ENCODE measurements around the gene PARP11.
"Not testable (repeated sequence)": the region's sequence is repeated elsewhere in the genome, so short reads cannot be mapped to it uniquely, and the experiment has no call there.

PARP11 gene

DNA sequence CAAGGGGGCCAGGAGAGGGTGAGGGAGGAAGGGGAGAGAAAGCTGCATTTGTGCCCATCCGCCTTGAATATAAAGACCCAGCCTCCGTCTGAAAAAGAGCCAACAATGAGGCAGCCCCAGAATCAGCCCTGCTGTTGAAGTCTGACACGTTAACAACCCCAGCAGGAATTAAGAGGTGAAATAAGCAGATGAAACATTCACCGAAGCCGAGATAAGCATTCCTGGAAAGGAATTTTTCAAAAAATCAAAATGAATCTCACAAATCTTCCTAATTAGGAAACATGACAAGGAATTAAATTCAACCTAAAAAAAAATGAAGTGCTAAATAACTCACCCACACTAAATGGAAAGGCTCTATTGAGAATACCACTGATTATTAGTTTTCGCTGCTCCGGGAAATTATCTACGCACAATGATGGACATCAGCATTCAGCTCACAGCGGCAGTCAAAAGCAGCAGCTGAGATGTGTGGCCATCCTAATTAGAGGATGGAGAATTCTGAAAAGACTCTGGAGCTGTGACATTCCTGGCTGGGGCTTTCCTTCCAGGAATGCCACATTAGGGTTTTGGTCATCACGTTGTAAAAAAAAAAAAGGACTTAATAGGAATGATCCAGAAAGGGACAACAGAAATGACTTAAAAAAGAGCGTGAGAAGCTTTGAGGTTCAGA is 8.2 kb upstream of the PARP11 start:
- Histone ChIP-seq H3K9ac (ENCODE audit: low read length) (no peak overlapping the region), H3K36me3 (ENCODE audit: control insufficient read depth, insufficient read depth, low read length) (no peaks in the 10 kb centered on the region), H3K9me3 (ENCODE audit: control insufficient read depth, low read length) (no peaks in the 10 kb centered on the region), H3K27me3 (ENCODE audit: control insufficient read depth, insufficient read depth, low read length) (peaks cover 7% of the 10 kb centered on the region), H3K4me3 (ENCODE audit: low read length) (no peak overlapping the region), H3K4me1 (ENCODE audit: control insufficient read depth, insufficient read depth, low read length) (no peaks in the 10 kb centered on the region)

DNA sequence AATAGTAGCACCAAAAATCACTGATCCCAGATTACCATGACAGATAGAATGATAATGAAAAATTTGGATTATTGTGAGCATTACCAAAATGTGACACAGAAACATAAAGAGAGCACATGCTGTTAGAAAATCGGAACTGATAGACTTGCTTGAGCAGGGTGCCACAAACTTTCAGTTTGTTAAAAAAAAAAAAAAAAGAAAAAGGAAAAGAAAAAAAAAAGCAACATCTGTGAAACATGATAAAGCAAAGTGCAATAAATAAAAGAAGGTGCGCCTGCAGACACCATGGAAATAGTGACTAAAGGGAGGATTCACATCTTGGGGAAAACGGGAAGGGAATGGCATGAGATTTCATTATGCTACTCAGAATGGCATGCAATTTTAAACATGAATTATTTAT is 6.6 kb upstream of the PARP11 start:
- Histone ChIP-seq H3K4me1 (ENCODE audit: control insufficient read depth, insufficient read depth, low read length) (no peaks in the 10 kb centered on the region), H3K4me3 (ENCODE audit: low read length) (no peak overlapping the region), H3K36me3 (ENCODE audit: control insufficient read depth, insufficient read depth, low read length) (no peaks in the 10 kb centered on the region), H3K9me3 (ENCODE audit: control insufficient read depth, low read length) (no peaks in the 10 kb centered on the region), H3K9ac (ENCODE audit: low read length) (no peak overlapping the region), H3K27me3 (ENCODE audit: control insufficient read depth, insufficient read depth, low read length) (peaks cover 7% of the 10 kb centered on the region)

DNA sequence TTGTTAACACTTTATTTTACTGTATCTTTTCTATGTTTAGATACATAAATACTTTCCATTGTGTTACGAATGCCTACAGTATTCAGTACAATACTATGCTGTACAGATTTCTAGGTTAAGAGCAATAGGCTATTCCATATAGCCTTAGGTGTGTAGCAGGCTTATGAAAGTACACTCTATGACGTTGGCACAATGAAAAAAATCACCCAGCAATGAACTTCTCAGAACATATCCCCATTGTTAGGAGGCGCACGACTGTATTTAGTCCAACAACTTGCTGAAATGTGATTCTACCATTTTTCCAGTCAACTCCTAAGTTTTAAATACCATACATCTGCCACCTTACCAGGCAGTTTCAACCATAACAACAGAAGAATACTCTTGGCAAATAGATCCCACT is 1.8 kb downstream of the PARP11 start:
- no peaks in the 10 kb centered on the region for H3K36me3 ChIP-seq (ENCODE audit: control insufficient read depth, insufficient read depth, low read length)
- no peaks in the 10 kb centered on the region for H3K27me3 ChIP-seq (ENCODE audit: control insufficient read depth, insufficient read depth, low read length)
- no peak overlapping the region for H3K9ac ChIP-seq (ENCODE audit: low read length)
- H3K4me1 ChIP-seq (ENCODE audit: control insufficient read depth, insufficient read depth, low read length), result peaks cover 5% of the 10 kb centered on the region
- H3K4me3 ChIP-seq (ENCODE audit: low read length), result no peak overlapping the region
- no peaks in the 10 kb centered on the region for H3K9me3 ChIP-seq (ENCODE audit: control insufficient read depth, low read length)

DNA sequence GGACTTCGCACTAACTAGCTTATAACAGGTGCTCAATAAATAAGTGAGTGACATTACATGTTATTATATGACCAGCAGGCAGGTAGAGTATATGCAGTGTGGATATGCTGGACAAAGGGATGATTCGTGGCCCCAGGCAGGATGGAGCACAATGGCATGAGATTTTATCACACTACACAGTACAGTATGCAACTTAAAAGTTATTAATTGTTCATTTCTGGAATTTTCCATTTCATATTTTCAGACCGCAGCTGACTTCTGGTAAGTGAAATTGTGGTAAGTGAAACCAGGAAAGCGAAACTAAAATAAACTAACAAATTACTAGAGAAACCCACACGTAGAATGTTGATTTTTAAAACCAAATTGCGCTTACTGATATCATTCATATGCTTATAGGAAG is 3.3 kb downstream of the PARP11 start:
- peaks cover 5% of the 10 kb centered on the region for H3K4me1 ChIP-seq (ENCODE audit: control insufficient read depth, insufficient read depth, low read length)
- H3K4me3 ChIP-seq (ENCODE audit: low read length), result no peak overlapping the region
- no peak overlapping the region for H3K9ac ChIP-seq (ENCODE audit: low read length)
- H3K36me3 ChIP-seq (ENCODE audit: control insufficient read depth, insufficient read depth, low read length), result no peaks in the 10 kb centered on the region
- no peaks in the 10 kb centered on the region for H3K9me3 ChIP-seq (ENCODE audit: control insufficient read depth, low read length)
- no peaks in the 10 kb centered on the region for H3K27me3 ChIP-seq (ENCODE audit: control insufficient read depth, insufficient read depth, low read length)

DNA sequence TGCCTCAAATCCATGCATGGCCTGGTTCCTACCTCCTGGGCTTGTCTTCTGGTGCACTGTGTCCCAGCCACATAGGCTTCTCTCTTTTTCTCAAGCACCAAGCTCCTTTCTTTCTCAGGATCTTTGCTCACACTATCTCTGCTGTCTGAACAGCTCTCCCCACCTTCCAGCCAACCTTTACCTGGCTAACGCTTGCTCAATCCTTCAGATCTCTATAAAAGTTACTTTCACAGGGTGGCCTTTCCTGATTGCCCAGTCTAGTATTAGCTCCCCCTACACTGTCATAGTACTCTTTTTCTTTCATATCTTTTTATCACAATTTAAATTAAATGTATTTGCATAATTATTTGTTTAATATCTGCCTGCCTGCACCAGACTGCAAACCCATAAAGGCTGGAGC is 3.8 kb downstream of the PARP11 start:
- Histone ChIP-seq H3K4me3 (ENCODE audit: low read length) (no peak overlapping the region), H3K4me1 (ENCODE audit: control insufficient read depth, insufficient read depth, low read length) (peaks cover 5% of the 10 kb centered on the region)

DNA sequence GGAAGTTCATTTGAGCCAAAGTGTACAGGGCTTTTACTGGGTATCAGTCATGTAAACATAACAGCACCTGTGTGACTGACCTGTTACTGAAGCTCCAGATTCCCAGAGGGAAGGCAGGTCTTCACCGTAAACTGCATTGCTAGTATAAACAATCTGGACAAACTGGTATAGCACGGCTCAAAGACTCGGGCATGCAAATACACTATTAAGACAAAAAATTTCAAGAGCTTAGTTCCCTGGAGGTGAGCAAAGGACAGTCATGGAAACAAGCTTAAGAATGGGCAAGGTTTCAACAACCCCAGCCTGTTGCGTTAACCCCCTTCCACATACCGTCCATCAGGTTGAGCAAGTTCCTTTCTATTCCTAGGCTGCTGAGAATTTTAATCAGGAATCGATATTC is 9.4 kb downstream of the PARP11 start:
- H3K9ac ChIP-seq (ENCODE audit: low read length), result no peak overlapping the region
- H3K9me3 ChIP-seq (ENCODE audit: control insufficient read depth, low read length), result no peaks in the 10 kb centered on the region
- H3K27me3 ChIP-seq (ENCODE audit: control insufficient read depth, insufficient read depth, low read length), result no peaks in the 10 kb centered on the region
- no peaks in the 10 kb centered on the region for H3K36me3 ChIP-seq (ENCODE audit: control insufficient read depth, insufficient read depth, low read length)
- H3K4me3 ChIP-seq (ENCODE audit: low read length), result no peak overlapping the region
- no peaks in the 10 kb centered on the region for H3K4me1 ChIP-seq (ENCODE audit: control insufficient read depth, insufficient read depth, low read length)

More for the DNA sequence above, 3.8 kb downstream of the PARP11 start:
- Histone ChIP-seq H3K27me3 (ENCODE audit: control insufficient read depth, insufficient read depth, low read length) (no peaks in the 10 kb centered on the region), H3K9me3 (ENCODE audit: control insufficient read depth, low read length) (no peaks in the 10 kb centered on the region), H3K36me3 (ENCODE audit: control insufficient read depth, insufficient read depth, low read length) (no peaks in the 10 kb centered on the region), H3K9ac (ENCODE audit: low read length) (no peak overlapping the region)

DNA sequence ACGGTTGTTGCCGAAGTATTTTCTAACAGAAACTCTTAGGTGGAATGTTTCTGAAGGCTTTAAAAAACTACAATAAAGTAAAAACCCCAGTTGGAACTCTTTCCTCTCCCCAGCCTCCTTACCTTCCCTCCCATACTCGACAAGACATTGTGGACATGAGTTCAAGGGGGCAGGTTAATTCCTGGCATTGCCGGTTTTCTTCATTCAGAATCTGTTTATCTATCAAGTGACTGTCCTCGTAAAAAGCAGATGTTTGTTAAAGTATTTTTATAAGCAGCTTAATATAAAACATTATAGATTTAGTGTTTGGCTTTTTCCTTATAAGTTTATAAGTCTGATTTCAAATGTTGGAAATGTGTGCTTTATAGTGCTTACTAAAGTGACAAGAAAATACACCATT is 30.7 kb downstream of the PARP11 start:
- H3K4me1 ChIP-seq (ENCODE audit: control insufficient read depth, insufficient read depth, low read length), result no peaks in the 10 kb centered on the region
- H3K4me3 ChIP-seq (ENCODE audit: low read length), result no peak overlapping the region
- no peaks in the 10 kb centered on the region for H3K36me3 ChIP-seq (ENCODE audit: control insufficient read depth, insufficient read depth, low read length)
- no peaks in the 10 kb centered on the region for H3K9me3 ChIP-seq (ENCODE audit: control insufficient read depth, low read length)
- no peaks in the 10 kb centered on the region for H3K27me3 ChIP-seq (ENCODE audit: control insufficient read depth, insufficient read depth, low read length)
- H3K9ac ChIP-seq (ENCODE audit: low read length), result no peak overlapping the region

DNA sequence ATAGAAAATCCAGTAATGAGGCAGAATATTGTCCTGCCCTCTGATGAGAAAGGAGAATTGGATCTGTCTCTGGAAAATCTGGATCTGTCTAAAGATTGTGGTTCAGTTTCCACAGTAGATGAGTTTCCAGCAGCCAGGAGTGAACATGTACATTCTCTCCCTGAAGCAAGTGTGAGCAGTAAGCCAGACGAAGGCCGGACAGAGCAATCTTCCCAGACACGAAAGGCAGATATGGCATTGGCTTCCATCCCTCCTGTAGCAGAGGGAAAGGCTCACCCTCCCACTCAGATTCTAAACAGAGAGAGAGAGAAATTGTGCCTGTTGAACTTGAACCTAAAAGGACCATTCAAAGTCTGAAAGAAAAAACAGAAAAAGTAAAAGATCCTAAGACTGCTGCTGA is 31.4 kb downstream of the PARP11 start:
- no peak overlapping the region for H3K9ac ChIP-seq (ENCODE audit: low read length)
- no peaks in the 10 kb centered on the region for H3K9me3 ChIP-seq (ENCODE audit: control insufficient read depth, low read length)
- no peaks in the 10 kb centered on the region for H3K4me1 ChIP-seq (ENCODE audit: control insufficient read depth, insufficient read depth, low read length)
- H3K27me3 ChIP-seq (ENCODE audit: control insufficient read depth, insufficient read depth, low read length), result no peaks in the 10 kb centered on the region
- no peak overlapping the region for H3K4me3 ChIP-seq (ENCODE audit: low read length)
- no peaks in the 10 kb centered on the region for H3K36me3 ChIP-seq (ENCODE audit: control insufficient read depth, insufficient read depth, low read length)

DNA sequence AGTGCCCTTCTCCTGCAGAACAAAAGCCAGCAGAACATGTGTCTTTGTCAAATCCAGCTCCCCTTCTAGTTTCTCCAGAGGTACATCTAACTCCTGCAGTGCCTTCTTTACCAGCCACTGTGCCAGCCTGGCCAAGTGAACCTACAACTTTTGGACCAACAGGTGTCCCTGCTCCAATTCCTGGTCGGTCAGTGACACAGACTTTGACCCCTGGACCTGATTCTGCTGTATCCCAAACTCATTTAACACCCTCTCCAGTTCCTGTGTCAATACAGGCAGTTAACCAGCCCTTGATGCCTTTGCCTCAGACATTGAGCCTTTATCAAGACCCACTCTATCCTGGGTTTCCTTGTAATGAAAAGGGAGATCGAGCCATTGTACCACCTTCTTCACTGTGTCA is 32.4 kb downstream of the PARP11 start:
- H3K9ac ChIP-seq (ENCODE audit: low read length); H3K27me3 ChIP-seq (ENCODE audit: control insufficient read depth, insufficient read depth, low read length); H3K36me3 ChIP-seq (ENCODE audit: control insufficient read depth, insufficient read depth, low read length); H3K4me3 ChIP-seq (ENCODE audit: low read length); H3K4me1 ChIP-seq (ENCODE audit: control insufficient read depth, insufficient read depth, low read length); H3K9me3 ChIP-seq (ENCODE audit: control insufficient read depth, low read length): not testable (repeated sequence)

DNA sequence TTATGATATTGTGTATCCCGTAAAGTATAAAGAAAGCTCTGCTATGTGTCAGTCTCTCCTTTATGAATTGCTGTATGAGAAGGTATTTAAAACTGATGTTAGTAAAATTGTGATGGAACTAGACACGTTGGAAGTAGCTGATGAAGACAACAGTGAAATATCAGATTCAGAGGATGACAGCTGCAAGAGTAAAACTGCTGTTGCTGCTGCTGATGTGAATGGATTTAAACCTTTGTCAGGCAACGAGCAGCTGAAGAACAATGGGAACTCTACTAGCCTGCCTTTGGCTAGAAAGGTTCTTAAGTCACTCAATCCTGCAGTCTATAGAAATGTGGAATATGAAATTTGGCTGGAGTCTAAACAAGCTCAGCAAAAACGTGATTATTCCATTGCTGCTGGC is 33.5 kb downstream of the PARP11 start:
- not testable (repeated sequence) for H3K4me1 ChIP-seq (ENCODE audit: control insufficient read depth, insufficient read depth, low read length); H3K4me3 ChIP-seq (ENCODE audit: low read length); H3K27me3 ChIP-seq (ENCODE audit: control insufficient read depth, insufficient read depth, low read length); H3K36me3 ChIP-seq (ENCODE audit: control insufficient read depth, insufficient read depth, low read length); H3K9ac ChIP-seq (ENCODE audit: low read length); H3K9me3 ChIP-seq (ENCODE audit: control insufficient read depth, low read length)

DNA sequence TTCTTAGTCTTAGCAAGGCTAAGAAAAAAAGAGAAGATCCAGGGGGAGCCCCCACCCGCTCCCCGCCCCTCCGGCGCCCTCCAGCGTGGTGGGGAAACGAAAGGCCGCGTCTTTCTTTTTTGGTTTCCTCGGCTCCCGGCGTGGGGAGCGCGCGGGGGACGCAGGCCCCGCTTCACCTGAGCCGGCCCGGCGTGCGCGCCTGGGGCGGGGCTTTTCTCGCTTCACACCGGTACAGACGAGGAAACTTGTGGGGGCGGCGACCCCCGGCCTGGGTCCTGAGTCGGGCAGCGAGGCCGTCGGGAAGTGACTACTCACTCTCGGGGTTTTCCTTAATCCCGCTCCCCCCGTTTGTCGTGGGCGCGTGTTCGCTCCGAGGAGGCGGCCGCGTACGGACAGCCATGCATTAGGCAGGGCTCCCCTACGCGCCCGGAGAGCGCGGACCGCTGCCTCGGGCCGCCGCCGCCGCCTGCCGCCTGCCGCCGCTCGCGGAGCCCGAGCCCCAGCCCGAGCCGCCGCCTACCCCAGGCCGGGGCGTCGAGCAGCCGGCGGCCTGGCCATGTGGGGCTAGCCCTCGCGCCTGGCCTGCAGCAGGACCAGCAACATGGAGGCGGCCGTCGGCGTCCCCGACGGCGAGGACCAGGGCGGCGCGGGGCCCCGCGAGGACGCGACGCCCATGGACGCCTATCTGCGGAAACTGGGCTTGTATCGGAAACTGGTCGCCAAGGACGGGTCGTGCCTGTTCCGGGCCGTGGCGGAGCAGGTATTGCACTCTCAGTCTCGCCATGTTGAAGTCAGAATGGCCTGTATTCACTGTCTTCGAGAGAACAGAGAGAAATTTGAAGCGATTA is 34.3 kb downstream of the PARP11 start:
- not testable (repeated sequence) for H3K9me3 ChIP-seq (ENCODE audit: control insufficient read depth, low read length); H3K4me1 ChIP-seq (ENCODE audit: control insufficient read depth, insufficient read depth, low read length); H3K36me3 ChIP-seq (ENCODE audit: control insufficient read depth, insufficient read depth, low read length); H3K4me3 ChIP-seq (ENCODE audit: low read length); H3K27me3 ChIP-seq (ENCODE audit: control insufficient read depth, insufficient read depth, low read length); H3K9ac ChIP-seq (ENCODE audit: low read length)

DNA sequence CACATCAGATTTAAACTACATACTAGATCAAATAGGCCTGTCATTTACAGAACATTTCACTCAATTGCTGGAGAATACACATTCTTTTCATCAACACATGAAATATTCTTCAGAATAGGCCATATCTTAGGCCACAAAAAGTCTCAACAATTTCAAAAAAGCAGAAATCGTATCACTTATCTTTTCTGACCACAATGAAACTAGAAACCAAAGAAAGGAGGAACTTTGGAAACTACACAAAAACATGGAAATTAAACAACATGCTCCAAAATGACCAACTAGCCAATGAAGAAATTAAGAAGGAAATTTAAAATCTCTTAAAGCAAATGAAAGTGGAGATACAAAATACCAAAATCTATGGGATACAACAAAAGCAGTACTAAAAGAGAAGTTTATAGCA is 35.1 kb downstream of the PARP11 start:
- H3K9ac ChIP-seq (ENCODE audit: low read length), result no peak overlapping the region
- H3K9me3 ChIP-seq (ENCODE audit: control insufficient read depth, low read length), result no peaks in the 10 kb centered on the region
- H3K4me3 ChIP-seq (ENCODE audit: low read length), result no peak overlapping the region
- no peaks in the 10 kb centered on the region for H3K4me1 ChIP-seq (ENCODE audit: control insufficient read depth, insufficient read depth, low read length)
- H3K36me3 ChIP-seq (ENCODE audit: control insufficient read depth, insufficient read depth, low read length), result no peaks in the 10 kb centered on the region
- H3K27me3 ChIP-seq (ENCODE audit: control insufficient read depth, insufficient read depth, low read length), result no peaks in the 10 kb centered on the region

Measured in mucosa of stomach (tissue), 1 donor.